ENCODE data around the gene REPS2.

REPS2 gene

DNA sequence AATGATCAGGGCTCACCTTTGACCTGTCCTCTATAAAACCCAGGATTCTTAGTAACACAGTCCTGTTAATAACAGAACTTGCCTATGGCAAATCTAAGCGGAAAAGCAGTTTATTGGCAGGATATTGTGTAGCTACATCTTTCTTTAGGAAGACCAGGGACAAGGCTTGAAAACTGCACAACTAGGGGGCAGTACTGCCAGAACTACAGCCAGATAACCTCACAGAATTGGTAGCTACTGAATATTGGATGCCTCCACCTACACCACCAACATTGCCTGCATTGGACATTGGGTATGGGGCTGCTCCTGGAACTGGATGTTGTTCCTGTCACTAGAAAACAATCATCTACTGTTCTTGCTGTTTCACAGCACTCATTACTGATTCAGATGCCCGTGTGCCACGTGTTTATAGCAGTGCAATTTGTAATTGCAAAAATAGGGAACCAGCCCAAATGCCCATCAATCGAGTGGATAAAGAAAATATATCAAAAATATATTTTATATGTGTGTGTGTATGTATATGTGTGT is 47.4 kb downstream of the REPS2 start:
- Histone ChIP-seq H3K4me2 (ENCODE audit: low read length) (no peak overlapping the region), H3K36me3 (ENCODE audit: control insufficient read depth, low read length) (no peaks in the 10 kb centered on the region), H3K4me1 (ENCODE audit: control insufficient read depth, low read length) (no peaks in the 10 kb centered on the region), H3F3A (ENCODE audit: control insufficient read depth, insufficient read depth) (no peaks in the 10 kb centered on the region), H3K79me2 (ENCODE audit: control insufficient read depth, low read length) (no peaks in the 10 kb centered on the region), H3K9me2 (replicated peaks; ENCODE audit: control insufficient read depth, low read length) (no peaks in the 10 kb centered on the region), H3K9me3 (ENCODE audit: control insufficient read depth, insufficient read depth, low read length) (no peaks in the 10 kb centered on the region), H3K27ac (ENCODE audit: low read depth, low read length) (no peak overlapping the region), H4K20me1 (ENCODE audit: control insufficient read depth, insufficient read depth, low read depth, low read length) (no peaks in the 10 kb centered on the region), H3K27me3 (ENCODE audit: control insufficient read depth, low read length) (no peaks in the 10 kb centered on the region), H3K4me3 (ENCODE audit: low read length) (no peak overlapping the region)
- no peak for TF ChIP-seq EZH2phosphoT487 (IDR thresholded peaks at IDR 0.05; ENCODE audit: borderline replicate concordance, low read length)
- TF ChIP-seq, protein P1, sequence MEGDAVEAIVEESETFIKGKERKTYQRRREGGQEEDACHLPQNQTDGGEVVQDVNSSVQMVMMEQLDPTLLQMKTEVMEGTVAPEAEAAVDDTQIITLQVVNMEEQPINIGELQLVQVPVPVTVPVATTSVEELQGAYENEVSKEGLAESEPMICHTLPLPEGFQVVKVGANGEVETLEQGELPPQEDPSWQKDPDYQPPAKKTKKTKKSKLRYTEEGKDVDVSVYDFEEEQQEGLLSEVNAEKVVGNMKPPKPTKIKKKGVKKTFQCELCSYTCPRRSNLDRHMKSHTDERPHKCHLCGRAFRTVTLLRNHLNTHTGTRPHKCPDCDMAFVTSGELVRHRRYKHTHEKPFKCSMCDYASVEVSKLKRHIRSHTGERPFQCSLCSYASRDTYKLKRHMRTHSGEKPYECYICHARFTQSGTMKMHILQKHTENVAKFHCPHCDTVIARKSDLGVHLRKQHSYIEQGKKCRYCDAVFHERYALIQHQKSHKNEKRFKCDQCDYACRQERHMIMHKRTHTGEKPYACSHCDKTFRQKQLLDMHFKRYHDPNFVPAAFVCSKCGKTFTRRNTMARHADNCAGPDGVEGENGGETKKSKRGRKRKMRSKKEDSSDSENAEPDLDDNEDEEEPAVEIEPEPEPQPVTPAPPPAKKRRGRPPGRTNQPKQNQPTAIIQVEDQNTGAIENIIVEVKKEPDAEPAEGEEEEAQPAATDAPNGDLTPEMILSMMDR (IDR thresholded peaks at IDR 0.05; ENCODE audit: low read depth, low read length, poor library complexity, severe bottlenecking) = no peak

DNA sequence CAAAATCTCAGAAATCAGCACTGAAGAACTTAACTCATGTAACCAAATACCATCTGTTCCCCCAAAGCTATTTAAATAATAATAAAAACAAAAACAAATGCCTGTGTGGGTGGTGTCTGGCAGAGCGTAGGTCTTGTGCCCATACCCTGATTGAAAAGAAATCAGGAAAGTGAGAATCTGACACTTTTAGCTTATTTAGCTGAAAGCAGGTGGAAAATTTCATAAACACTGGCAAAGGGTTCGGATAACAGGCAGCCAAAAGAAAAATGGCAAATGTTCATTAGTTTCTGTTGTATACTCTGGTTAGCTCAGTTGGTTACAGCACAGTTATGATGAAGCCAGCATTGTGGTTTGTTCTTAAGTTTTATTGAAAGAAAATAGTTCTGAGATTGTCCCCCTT is 48.3 kb downstream of the REPS2 start:
- Histone ChIP-seq H3K9me3 (ENCODE audit: control insufficient read depth, insufficient read depth, low read length) (no peaks in the 10 kb centered on the region), H3K36me3 (ENCODE audit: control insufficient read depth, low read length) (no peaks in the 10 kb centered on the region), H3K4me3 (ENCODE audit: low read length) (no peak overlapping the region), H3K27me3 (ENCODE audit: control insufficient read depth, low read length) (no peaks in the 10 kb centered on the region), H3K4me2 (ENCODE audit: low read length) (no peak overlapping the region), H3K9me2 (replicated peaks; ENCODE audit: control insufficient read depth, low read length) (no peaks in the 10 kb centered on the region), H3F3A (ENCODE audit: control insufficient read depth, insufficient read depth) (no peaks in the 10 kb centered on the region), H4K20me1 (ENCODE audit: control insufficient read depth, insufficient read depth, low read depth, low read length) (no peaks in the 10 kb centered on the region), H3K27ac (ENCODE audit: low read depth, low read length) (no peak overlapping the region), H3K4me1 (ENCODE audit: control insufficient read depth, low read length) (no peaks in the 10 kb centered on the region), H3K79me2 (ENCODE audit: control insufficient read depth, low read length) (no peaks in the 10 kb centered on the region)
- TF ChIP-seq, protein P1 (IDR thresholded peaks at IDR 0.05; ENCODE audit: low read depth, low read length, poor library complexity, severe bottlenecking) = no peak
- TF ChIP-seq EZH2phosphoT487 (IDR thresholded peaks at IDR 0.05; ENCODE audit: borderline replicate concordance, low read length) = no peak

DNA sequence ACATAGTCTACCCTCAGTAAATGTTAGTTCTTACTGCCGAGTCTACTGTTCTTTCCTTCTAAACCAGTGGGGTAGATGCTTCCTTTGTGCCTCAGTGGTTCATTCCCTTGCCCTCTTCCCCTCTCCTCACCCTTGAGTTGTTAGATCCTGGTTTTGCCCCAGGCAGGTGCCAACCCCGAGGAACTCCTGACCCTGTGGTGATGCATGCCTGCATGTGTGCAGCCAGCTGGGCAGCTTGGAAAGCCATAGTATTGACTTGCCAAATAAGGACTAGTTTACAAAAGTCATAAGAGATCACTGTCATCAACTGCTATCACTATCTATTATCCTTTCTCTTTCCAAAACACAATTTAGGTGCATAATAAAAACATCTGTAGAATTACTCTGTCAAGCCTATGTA is 50.9 kb downstream of the REPS2 start:
- TF ChIP-seq, protein P1 (IDR thresholded peaks at IDR 0.05; ENCODE audit: low read depth, low read length, poor library complexity, severe bottlenecking) = no peak
- no peak for TF ChIP-seq EZH2phosphoT487 (IDR thresholded peaks at IDR 0.05; ENCODE audit: borderline replicate concordance, low read length)
- Histone ChIP-seq H3K4me3 (ENCODE audit: low read length) (no peak overlapping the region), H3F3A (ENCODE audit: control insufficient read depth, insufficient read depth) (no peaks in the 10 kb centered on the region)

More for the DNA sequence above, 50.9 kb downstream of the REPS2 start:
- H3K9me3 ChIP-seq (ENCODE audit: control insufficient read depth, insufficient read depth, low read length) = no peaks in the 10 kb centered on the region
- H3K79me2 ChIP-seq (ENCODE audit: control insufficient read depth, low read length) = no peaks in the 10 kb centered on the region
- no peak overlapping the region for H3K27ac ChIP-seq (ENCODE audit: low read depth, low read length)
- no peaks in the 10 kb centered on the region for H3K4me1 ChIP-seq (ENCODE audit: control insufficient read depth, low read length)
- H4K20me1 ChIP-seq (ENCODE audit: control insufficient read depth, insufficient read depth, low read depth, low read length) = no peaks in the 10 kb centered on the region
- H3K36me3 ChIP-seq (ENCODE audit: control insufficient read depth, low read length) = no peaks in the 10 kb centered on the region
- H3K9me2 ChIP-seq (replicated peaks; ENCODE audit: control insufficient read depth, low read length) = no peaks in the 10 kb centered on the region
- no peak overlapping the region for H3K4me2 ChIP-seq (ENCODE audit: low read length)
- H3K27me3 ChIP-seq (ENCODE audit: control insufficient read depth, low read length) = no peaks in the 10 kb centered on the region

Measured in DOHH2 (cell line).